A673 (cell line): ENCODE results near the gene MAP1LC3B2. TPM values are rescaled to one million over a fixed set of nuclear protein-coding genes. Genes with fewer than 3 reads are reported as not detected.

ENCODE experiments used
- BruUV-seq: library from RNA; stranded (reverse); fragments of 400-500 nt; replicated peaks from 2 replicates; lab custom pipeline; 2021; lab: Mats Ljungman, UMichigan
- CTCF ChIA-PET: fragments of 300-600 bp; sonication (Branson Sonifier 250); formaldehyde crosslinking; loops from one replicate; lab custom pipeline; 2022; ENCODE audit warnings: antibody characterized with exemption; lab: Charles Lee
- POLR2A ChIA-PET: fragments of 300-600 bp; sonication (Branson Sonifier 250); formaldehyde crosslinking; loops from one replicate; lab custom pipeline; 2022; ENCODE audit warnings: antibody characterized with exemption; ENCODE audit not compliant: low non-redundant PET; lab: Charles Lee
- DNase-seq: peaks from one replicate; pipeline ENCODE4 v3.0.0-alpha.2; 2015; ENCODE audit warnings: low spot score
- H3K27ac ChIP-seq: fragments of 200-600 bp; sonication (generic); 2 replicates; pipeline ENCODE4 v1.5.1; 2016; ENCODE audit warnings: mixed run types, low read depth, mild to moderate bottlenecking, mixed read lengths, antibody characterized with exemption, low read length; ENCODE audit not compliant: poor library complexity, severe bottlenecking
- H3K27me3 ChIP-seq: fragments of 200-600 bp; sonication (generic); replicated peaks from 2 replicates; pipeline ENCODE4 v1.6.1; 2017; ENCODE audit warnings: mixed run types, low read depth, mild to moderate bottlenecking, mixed read lengths, antibody characterized with exemption, low read length; ENCODE audit not compliant: insufficient read depth, poor library complexity
- H3K36me3 ChIP-seq: fragments of 200-600 bp; sonication (generic); 2 replicates; pipeline ENCODE4 v1.6.1; 2016; ENCODE audit warnings: mixed run types, mild to moderate bottlenecking, mixed read lengths, antibody characterized with exemption, low read length; ENCODE audit not compliant: insufficient read depth, poor library complexity, severe bottlenecking
- H3K4me1 ChIP-seq: fragments of 200-600 bp; sonication (generic); 2 replicates; pipeline ENCODE4 v1.6.1; 2017; ENCODE audit warnings: mixed run types, mild to moderate bottlenecking, mixed read lengths, antibody characterized with exemption, low read length; ENCODE audit not compliant: insufficient read depth, poor library complexity, severe bottlenecking
- H3K4me3 ChIP-seq: fragments of 200-600 bp; sonication (generic); 2 replicates; pipeline ENCODE4 v1.5.1; 2016; ENCODE audit warnings: low read depth, mixed run types, mild to moderate bottlenecking, mixed read lengths, low read length; ENCODE audit not compliant: poor library complexity, severe bottlenecking
- H3K9me3 ChIP-seq: fragments of 200-600 bp; sonication (generic); 2 replicates; pipeline ENCODE4 v1.6.1; 2016; ENCODE audit warnings: mixed run types, low read depth, mild to moderate bottlenecking, mixed read lengths, antibody characterized with exemption, low read length; ENCODE audit not compliant: poor library complexity, severe bottlenecking
- CTCF ChIP-seq: fragments of 300-800, 200-600 bp; sonication (generic); conservative IDR thresholded peaks from 2 replicates; pipeline ENCODE4 v1.5.1; 2017; ENCODE audit warnings: low read depth, mild to moderate bottlenecking, antibody characterized with exemption, low read length, moderate library complexity, mixed read lengths
- EZH2 ChIP-seq: fragments of 200-600 bp; sonication (generic); IDR thresholded peaks from 2 replicates; pipeline ENCODE4 v1.6.1; 2017; ENCODE audit warnings: borderline replicate concordance, low read depth, mild to moderate bottlenecking, mixed read lengths, antibody characterized with exemption, low read length; ENCODE audit not compliant: poor library complexity, severe bottlenecking
- intact Hi-C: fragments of 100-400 bp; cut with micrococcal nuclease; formaldehyde crosslinking; loops from one replicate; pipeline ENCODE4 v1.10.0; 2022; ENCODE audit not compliant: unreplicated experiment
- total RNA-seq: library from RNA; stranded (reverse); gene quantifications from 2 replicates; pipeline ENCODE4 v1.2.3, GENCODE V29; 2021

The MAP1LC3B2 gene
- total RNA-seq, 1 experiment from 2014 or later = 1.7 TPM

GRCh38 chr12:116551952-116552772, 7.0 kb upstream of the MAP1LC3B2 start:
- BruUV-seq = TSS peak; percentile 92
- Histone ChIP-seq H3K27me3 (no peaks in the 10 kb centered on the region), H3K4me3 (peak overlapping the region; percentile 34), H3K9me3 (no peaks in the 10 kb centered on the region), H3K4me1 (peaks cover 23% of the 10 kb centered on the region), H3K27ac (peak overlapping the region; percentile 88), H3K36me3 (no peaks in the 10 kb centered on the region)
- intact Hi-C loops = loop anchor here (2.0 kb wide), 1 partner anchor 23 kb away; no protein-coding TSS in a partner anchor
- peak; percentile 94 for DNase-seq
- CTCF ChIA-PET = interaction anchor here (0.6 kb wide), 1 partner anchor 126 kb away, joined by 4 read pairs; no protein-coding TSS in a partner anchor
- TF ChIP-seq CTCF = no peak
- no peak for TF ChIP-seq EZH2
- POLR2A ChIA-PET = interaction anchor here (0.5 to 1.4 kb wide), 5 partner anchors 12 to 186 kb away, joined by 4 to 17 read pairs (median 6); partner anchors contain the start of gene RNFT2

GRCh38 chr12:116552773-116553373, 6.3 kb upstream of the MAP1LC3B2 start:
- CTCF ChIA-PET = interaction anchor here (0.6 kb wide), 1 partner anchor 126 kb away, joined by 4 read pairs; no protein-coding TSS in a partner anchor

More at GRCh38 chr12:116552773-116553373, 6.3 kb upstream of the MAP1LC3B2 start:
- Histone ChIP-seq H3K9me3 (no peaks in the 10 kb centered on the region), H3K27ac (peak overlapping the region; percentile 88), H3K4me1 (peaks cover 23% of the 10 kb centered on the region), H3K4me3 (peak overlapping the region; percentile 34), H3K27me3 (no peaks in the 10 kb centered on the region), H3K36me3 (no peaks in the 10 kb centered on the region)
- peak; percentile 90 for DNase-seq
- intact Hi-C loops = loop anchor here (2.0 kb wide), 1 partner anchor 24 kb away; no protein-coding TSS in a partner anchor
- TSS peak; percentile 94 for BruUV-seq
- no peak for TF ChIP-seq CTCF
- TF ChIP-seq EZH2 = no peak
- POLR2A ChIA-PET = interaction anchor here (0.5 to 1.4 kb wide), 5 partner anchors 13 to 185 kb away, joined by 4 to 17 read pairs (median 6); partner anchors contain the start of gene RNFT2
